Fibroblast of skin of left quadriceps (primary cell): Measurements from ENCODE around the gene BUD23.
"Not testable (repeated sequence)": the region's sequence is repeated elsewhere in the genome, so short reads cannot be mapped to it uniquely, and the experiment has no call there.

Experiments used
- DNase-seq, 2 experiments: peaks; one replicate each; pipeline ENCODE4 v3.0.0-alpha.2; 2013; ENCODE audit warnings: low read depth in 2 of 2

The BUD23 gene

DNA sequence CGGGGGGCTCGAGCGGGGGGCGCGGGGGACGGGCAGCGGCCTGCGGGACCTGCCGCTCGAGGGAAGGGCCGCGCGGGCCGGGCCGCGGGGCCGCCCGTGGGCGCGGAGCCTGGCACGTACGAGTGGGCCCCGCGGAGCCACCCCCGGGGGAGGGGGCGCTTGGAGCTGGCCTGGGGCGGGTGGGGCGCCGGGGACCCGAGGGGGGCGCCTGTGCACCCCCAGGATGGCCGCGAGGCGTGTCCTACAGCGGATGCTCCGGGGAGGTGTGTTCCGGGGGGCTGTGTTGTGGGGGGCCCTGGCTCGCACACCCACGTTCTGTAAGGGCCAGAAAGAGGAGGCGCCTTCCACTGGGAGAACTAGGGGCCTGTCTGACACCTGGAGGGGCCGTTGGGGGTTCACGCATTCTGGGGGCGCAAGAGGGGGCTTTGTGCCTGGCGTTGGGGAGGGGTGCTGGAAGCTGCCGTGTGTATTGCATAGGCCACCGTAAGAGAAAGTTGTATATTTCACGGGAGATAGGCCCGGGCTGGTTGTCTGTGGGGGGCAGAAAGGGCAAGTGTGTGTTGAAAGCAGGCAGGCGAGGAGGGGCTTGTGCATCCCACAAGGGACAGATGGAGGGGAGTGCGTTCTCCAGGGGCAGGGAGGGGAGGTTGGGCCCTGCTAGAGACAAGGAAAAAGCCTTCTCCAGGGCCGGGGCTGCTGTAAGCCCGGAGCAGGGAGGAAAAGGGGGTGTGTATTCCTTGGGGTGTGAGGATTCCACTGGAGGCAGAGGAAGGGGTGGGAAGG is 15.1 kb upstream of the BUD23 start:
- no peak for DNase-seq

- DNase-seq = no peak
Measured at GRCh38 chr7:73668886-73669230, 14.5 kb upstream of the BUD23 start.

DNA sequence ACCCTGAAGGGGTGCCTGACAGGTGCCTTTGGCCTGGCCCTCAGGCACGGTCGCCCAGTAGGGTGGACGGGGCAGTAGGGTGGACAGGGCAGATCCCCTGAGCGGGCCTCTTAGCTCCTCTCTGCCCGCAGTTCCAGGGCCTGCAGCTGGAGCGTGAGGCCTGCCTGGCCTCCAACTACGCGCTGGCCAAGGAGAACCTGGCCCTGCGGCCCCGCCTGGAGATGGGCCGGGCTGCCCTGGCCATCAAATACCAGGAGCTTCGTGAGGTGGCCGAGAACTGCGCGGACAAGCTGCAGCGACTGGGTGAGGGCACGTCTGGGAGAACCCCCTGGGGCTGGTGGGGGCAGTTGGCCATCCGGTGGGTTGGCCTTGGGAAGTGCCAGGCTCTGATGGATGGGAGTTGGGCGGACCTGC is 14.1 kb upstream of the BUD23 start:
- DNase-seq = no peak

DNA sequence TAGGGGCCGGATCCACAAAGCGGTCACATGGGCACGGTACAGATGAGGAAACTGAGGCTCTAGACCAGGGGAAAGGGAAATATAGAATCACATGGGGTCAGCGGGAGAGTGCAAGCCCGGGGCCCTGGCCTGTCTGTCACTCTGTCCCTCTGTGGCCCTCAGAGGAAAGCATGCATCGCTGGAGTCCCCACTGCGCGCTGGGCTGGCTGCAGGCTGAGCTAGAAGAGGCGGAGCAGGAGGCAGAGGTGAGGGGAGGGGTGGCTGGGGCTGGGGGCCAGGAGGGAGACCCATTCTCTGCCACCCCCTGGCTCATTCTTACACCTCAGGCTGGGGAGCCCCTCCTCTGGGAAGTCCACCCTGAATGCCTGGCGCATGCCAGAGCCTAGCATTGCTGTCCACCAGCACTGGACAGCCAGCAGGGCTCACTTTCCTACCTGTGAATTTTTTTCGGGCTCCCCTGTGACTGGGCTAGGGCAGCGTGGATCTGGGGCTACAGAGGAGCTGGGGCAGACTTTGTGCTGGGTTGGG is 13.5 kb upstream of the BUD23 start:
- no peak for DNase-seq

GRCh38 chr7:73671322-73671661 is 12.1 kb upstream of the BUD23 start:
- no peak for DNase-seq

GRCh38 chr7:73671857-73672445 is 11.4 kb upstream of the BUD23 start:
- no peak for DNase-seq

DNA sequence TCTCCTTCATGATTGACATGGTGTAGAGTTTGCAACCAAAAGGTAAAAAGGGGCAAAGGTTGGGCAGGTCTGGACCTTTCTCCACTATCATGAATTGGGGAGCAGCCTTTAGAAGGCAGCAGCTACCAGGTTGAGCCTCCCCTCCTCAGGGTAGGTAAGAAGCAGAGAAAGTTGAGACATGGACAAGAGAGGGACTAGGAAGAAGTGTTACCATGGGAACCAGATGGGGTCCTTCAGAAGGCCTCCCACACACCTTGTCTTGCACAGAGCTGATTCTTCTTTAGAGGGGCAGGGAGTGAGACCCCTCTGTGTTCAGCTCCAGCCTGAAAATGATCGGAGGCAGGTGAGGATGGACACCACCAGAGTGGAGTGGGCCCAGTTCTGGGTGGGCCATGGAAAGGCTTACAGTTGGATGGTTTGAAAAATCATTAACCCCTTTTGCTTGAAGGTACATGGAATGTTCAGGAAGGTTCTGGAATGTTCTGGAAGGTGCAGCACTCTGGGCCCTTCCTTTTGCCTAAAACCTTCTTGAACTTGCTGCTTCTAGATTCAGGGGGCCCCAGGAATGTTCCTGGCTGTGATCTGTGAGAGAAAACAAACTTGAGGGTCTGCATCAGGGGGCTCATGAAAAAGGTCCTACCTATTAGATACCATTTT is 8.8 kb upstream of the BUD23 start:
- no peak for DNase-seq

DNA sequence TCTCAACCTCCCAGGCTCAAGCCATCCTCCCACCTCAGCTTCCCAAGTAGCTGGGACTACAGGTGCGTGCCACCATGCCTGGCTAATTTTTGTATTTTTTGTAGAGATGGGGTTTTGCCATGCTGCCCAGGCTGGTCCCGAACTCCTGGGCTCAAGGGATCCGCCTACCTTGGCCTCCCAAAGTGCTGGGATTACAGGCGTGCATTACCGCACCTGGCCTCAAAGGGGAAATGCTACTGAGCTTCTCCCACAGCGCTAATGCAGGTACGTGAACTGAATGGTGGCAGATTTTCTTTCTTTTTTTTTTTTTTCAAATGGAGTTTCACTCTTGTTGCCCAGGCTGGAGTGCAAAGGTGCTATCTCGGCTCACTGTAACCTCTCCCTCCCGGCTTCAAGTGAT is 7.3 kb upstream of the BUD23 start:
- not testable (repeated sequence) for DNase-seq

DNA sequence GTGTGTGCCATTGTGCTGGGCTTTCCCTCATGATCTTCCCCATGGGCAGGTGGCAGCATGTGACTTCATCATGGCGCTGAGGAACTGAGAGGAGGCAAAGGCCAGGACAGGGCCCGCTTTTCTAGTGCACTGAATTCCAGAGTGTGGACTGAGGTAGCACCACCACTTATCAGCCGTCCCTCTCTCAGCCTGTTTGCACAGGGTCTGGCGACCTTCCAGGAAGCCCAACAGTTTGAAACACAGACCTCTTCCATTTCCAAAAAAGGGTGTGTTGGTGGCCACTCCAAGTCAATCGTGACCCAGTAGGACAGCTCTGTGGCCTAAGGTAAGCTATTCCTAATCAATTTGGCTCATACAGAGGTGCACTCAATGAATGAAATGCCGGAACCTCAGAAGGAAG is 4.5 kb upstream of the BUD23 start:
- no peak for DNase-seq

GRCh38 chr7:73679709-73680108 is 3.7 kb upstream of the BUD23 start:
- no peak for DNase-seq

DNA sequence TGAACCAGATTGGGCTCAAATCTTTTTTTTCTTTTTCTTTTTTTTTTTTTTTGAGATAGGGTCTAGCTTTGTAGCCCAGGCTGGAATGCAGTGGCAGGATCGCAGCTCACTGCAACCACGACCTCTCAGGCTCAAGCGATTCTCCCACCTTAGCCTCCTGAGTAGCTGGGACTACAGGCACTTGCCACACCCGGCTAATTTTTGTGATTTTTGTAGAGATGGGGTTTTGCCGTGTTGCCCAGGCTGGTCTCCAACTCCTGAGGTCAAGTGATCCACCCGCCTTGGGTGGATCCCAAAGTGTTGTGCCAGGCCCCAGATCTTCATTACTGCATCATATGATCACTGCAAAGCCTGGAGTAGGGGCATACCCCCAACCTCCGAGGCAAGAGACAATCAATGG is 2.9 kb upstream of the BUD23 start:
- DNase-seq = no peak

DNA sequence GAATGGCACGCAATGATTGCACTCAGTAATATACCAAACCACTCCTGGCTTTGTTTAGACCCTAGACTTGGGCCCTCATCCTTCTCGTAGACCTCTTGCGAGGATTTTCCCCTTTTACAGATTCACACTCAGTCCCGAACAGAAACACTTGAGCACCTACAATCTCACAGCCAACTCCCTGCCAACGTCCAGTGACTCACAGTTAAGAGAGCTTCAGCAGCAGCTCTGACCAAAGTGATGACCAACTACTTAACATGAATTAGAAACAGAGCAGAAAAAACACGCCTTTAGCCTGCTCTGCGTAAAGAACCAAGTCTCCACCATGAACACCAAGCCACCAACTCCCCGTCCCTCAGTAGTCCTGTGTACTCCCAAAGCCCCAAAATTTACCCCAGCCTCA is 2.4 kb upstream of the BUD23 start:
- no peak for DNase-seq

DNA sequence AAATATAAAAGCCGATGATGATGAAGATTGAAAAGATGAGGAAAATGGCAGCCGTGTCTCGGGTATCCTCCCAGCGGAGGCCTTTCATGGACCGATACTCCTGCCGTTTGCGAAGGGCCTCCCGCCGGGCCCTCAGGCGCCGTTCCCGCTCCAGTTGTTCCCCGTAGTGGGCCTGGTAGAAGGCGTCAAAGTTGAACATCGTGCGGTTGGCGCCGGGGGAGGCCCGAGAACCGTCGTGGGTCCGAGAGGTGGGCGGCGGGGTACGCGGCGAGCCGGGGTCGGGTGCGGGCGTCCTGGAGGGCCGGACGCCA is 697 bp upstream of the BUD23 start:
- DNase-seq = no peak

DNA sequence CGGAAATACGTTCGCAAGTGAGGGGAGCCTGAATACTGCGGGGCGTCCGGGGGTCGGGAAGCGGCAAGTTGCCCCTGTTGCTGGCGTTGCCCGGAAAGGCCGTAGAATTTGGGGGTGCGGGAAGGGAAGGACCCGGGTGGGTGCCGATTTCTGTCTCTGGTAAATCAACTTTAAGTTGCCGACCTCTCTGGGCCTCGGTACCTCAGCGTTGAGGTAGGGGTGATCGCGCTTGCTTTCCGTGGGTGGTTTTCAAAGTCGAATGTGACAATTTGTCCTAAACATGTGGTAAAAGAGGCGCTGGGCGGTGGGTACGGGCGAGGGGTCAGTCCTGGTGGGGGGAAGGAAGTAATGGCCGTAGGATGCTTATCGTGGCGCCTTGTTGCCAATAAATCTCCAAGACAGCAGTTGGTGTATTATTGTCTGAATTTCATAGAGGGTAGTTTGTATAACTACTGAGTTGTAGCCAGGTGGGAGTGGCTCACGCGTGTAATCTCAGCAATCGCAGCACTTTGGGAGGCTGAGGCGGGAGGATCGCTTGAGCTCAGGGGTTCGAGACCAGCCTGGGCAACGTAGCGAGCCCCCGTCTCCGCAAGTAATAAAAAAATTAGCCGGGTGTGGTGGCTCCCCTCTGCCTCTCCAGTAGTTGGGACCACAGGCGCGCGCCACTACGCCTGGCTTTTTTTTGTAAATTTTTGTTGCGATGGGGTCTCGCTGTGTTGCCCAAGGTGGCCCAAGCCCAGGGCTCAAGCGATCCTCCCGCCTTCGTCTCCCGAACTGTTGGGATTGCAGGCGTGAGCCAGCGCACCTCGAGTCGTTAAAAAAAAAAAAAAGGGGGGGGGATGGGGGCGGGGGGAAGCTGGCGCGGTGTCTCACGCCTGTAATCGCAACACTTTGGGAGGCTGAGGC is 644 bp downstream of the BUD23 start:
- no peak for DNase-seq

DNA sequence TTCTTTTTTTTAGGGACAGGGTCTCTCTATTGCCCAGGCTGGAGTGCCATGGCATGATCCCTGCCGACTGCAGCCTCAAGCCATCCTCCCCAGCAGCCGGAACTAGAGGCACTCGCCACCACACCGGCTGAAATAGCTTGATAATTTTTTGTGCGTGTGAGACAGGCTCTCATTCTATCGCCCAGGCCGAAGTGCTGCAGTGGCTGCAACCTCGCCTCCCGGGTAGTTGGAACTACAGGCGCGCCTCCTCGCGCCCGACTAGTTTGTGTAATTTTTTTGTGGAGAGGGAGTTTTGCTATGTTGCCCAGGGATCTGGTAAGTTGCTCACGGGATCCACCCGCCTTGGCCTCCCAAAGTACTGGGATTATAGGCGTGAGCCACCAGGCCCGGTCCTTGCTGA is 1.9 kb downstream of the BUD23 start:
- DNase-seq = no peak

- DNase-seq = no peak
Measured at GRCh38 chr7:73688288-73688687, 4.9 kb downstream of the BUD23 start.

DNA sequence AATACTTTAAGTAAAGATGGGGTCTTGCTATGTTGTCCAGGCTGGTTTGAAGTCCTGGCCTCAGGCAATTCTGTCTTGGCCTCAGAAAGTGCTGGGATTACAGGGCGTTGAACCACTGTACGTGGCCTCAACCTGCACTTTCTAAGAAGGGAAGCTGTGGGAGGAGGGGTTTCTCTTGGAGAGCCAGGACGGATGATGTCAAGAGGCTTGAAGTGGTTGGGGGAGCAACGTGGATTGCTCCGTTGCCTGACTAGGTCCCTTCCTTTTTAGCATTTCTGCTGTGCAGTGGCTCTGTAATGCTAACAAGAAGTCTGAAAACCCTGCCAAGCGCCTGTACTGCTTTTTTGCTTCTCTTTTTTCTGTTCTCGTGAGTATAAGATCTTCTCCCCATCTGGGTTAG is 7.2 kb downstream of the BUD23 start:
- DNase-seq = no peak

DNA sequence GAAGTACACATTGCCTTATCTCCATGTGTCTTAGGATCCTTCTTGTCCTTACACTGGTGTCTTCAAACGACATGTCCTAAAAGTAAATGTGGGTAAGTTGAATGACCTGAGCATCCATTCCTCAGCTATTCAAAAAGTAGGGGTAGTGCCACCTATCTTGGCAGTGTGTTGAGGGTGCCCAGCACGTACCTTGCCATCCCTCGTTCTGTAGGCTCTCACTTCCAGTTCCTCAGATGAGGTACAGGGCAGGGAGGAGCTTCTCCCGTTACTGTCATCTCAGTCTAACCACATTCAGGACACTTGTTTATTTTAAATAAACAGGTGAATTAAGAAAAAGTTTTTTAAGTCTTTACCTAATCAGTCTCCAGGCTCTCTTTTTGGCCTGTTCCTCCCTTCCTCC is 13.0 kb downstream of the BUD23 start:
- no peak for DNase-seq

DNA sequence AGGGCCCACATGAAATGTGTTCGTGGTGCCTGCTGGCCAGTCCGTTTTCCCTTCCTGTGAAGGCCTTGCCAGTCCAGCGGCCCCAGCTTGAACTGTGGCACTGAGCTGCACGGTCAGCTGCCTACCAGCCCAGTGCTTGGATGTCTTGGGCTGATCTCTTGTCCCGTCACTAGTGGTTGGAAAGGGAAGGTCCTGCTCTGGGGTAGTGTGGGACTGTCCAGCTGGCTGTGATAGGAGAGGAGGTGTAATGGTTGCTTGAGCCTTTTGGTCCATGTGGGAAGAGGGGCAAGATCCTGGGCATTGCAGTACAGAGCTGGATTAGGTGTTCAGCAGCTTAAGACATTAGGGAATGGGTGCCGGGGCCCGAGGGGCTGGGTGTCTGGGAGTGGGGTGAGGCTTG is 15.0 kb downstream of the BUD23 start:
- DNase-seq = no peak

- no peak for DNase-seq
Measured at GRCh38 chr7:73699370-73700068, 16.1 kb downstream of the BUD23 start.

- no peak for DNase-seq
Measured at GRCh38 chr7:73700069-73700423, 16.6 kb downstream of the BUD23 start.

DNA sequence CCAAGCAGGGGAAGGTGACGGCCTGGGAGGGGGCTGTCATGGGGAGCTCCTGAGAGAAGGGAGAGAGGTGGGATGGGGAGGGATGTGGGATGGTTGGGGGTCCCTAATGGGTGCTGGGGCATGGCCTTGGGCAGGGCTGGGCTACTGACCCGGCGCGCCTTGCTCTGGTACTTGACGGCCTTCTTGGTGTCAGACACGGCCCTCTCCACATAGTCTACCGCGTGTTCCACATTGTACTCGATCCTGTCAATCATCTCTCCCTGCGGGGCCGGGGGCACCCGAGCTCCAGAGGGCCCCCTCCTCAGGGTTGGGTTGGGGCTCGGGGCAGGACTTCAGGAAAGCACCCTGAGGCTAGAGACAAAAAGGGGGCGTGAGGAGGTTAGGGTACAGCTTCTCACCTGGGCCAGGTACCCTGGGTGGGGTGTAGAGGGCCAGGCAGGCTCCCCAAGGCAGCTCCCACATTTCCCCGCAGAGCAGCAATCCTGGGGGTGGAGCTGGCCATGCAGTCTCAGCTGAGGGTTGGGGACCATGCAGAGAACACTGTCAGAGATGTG is 17.3 kb downstream of the BUD23 start:
- DNase-seq = no peak
